Stimulated activated CD4-positive, alpha-beta T cell treated with anti-CD3 and anti-CD28 coated beads, Interleukin-2, amount 100 ng/mL, for 24 hours (primary cell): Measurements from ENCODE around the gene NPY1R.

Experiments used
- DNase-seq, 2 donors: peaks; one replicate each; pipeline ENCODE4 v3.0.0-alpha.2; 2020

NPY1R gene

DNA sequence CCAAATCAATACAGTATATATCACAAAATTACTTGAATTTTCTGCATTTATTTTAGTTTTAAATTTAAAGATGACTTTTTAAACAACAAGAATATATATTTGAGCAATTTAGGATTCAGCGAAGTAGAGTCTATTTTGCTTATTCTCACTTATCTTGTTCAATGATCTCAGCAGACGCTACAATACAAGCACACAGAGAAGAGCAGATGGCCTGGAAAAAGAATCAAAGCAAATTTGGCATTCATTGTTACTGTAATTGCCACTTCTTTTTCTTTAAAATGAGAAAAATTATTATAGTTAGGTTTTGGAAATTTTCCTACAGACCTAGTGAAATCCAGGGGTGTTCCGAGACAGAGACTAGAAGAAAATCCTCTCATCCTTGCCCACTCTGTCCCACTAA, 57.5 kb downstream of the NPY1R start:
- DNase-seq: no peak
